Cortex of kidney (tissue), 1 donor: ENCODE data around the gene PIP4K2C.
"Not testable (repeated sequence)": the region's sequence is repeated elsewhere in the genome, so short reads cannot be mapped to it uniquely, and the experiment has no call there.

Experiments used
- DNase-seq: peaks from one replicate; lab custom pipeline; 2025; lab: John Stamatoyannopoulos, UW

PIP4K2C gene

GRCh38 chr12:57609781-57610553 is 19.0 kb downstream of the PIP4K2C start:
- no peak for DNase-seq

DNA sequence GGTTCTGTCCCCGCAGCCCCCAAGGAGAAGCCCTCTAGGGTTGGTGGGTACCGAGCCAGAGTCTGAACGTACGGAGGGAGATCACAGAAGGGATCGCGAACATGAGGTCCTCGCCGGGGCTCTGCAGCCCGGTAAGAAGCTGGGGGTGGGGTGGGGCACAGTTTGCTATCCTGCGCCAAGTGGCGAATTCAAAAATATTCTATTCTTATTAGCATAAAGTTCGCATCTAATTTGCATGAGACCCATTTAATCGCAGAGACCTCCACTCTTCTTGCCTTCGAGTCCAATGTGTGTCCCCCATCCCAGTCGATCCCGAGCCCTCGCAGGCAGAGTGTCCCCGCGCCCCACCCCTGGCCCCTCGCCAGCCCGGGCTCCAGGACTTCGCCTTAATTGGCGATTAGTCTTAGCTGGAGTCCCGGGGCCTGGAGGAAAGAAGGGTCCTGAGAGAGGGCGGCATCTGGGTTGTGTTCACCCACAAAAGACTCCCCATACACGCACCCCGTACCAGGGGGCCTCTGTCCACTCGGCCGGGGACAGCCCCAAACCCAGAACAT is 19.6 kb downstream of the PIP4K2C start:
- no peak for DNase-seq

- DNase-seq: no peak
Observed at GRCh38 chr12:57611108-57611826, 20.3 kb downstream of the PIP4K2C start, which contains the start of gene ARHGEF25. TSS of gene ARHGEF25 (plus strand) at chr12:57611435. CDS start at chr12:57611895, 460 bp downstream.

DNA sequence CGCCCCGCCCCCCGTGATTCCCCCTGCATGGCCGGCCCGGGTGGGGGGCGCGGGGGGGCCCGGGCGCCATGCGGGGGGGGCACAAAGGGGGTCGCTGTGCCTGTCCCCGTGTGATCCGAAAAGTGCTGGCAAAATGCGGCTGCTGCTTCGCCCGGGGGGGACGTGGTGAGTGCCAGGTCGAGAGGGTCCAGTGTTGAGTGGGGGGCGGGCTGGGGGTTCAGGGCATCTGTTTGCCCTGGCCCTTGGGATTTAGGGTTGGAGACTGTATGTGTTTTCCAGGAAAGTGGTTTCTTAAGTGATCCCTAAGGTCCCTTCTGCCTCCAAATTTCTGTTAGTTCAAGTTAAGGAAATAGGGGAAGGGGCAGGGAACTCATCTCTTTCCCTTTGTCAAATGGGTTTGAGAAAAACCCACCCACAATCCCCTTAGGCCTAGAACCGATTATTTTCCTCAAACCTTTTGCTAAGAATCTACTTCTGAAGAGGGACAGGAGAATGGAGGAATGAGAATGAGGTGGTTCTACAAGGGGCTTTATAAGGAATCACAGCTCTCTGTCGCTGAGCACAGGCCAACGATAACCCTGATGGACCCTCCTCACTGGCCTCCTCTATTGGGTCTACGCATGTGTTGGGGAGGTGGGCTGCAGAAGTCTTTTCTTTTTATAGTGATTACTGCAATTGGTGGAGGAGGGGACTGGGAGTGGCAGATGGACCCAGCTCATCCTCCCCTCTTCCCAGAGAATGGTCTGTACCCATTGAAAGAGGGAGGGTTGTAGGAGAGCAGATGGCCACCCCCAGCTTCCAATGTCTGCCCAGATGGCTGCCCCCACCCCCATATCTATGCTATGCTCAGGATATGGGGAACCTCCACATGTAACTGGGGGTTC is 21.1 kb downstream of the PIP4K2C start:
- DNase-seq: no peak

GRCh38 chr12:57612711-57613426 is 21.9 kb downstream of the PIP4K2C start:
- no peak for DNase-seq

DNA sequence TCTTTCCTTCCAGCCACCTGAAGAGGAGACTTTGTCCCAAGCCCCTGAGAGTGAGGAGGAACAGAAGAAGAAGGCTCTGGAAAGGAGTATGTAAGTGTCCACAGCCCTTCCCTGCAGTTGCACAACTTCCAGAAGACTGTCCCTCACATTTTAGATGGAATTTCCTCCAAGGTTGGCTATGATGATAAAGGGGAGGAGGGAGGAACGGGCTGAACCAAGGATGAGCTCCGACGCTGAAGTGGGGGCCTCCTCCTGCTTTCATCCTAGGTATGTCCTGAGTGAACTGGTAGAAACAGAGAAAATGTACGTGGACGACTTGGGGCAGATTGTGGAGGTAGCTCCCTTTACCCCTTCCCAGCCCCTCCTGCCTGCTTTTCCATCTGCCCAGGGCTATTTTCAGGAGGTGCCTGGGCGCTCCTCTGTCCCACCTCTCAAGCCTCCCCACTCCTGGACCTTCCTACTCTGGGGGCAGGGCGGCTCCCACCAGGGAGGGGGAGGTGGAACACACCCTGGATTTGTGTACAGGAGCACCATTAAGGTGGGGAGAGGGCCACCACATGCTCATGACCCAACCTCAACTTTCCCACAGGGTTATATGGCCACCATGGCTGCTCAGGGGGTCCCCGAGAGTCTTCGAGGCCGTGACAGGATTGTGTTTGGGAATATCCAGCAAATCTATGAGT is 22.6 kb downstream of the PIP4K2C start:
- DNase-seq: no peak

- no peak for DNase-seq
Observed at GRCh38 chr12:57614178-57614947, 23.4 kb downstream of the PIP4K2C start.

DNA sequence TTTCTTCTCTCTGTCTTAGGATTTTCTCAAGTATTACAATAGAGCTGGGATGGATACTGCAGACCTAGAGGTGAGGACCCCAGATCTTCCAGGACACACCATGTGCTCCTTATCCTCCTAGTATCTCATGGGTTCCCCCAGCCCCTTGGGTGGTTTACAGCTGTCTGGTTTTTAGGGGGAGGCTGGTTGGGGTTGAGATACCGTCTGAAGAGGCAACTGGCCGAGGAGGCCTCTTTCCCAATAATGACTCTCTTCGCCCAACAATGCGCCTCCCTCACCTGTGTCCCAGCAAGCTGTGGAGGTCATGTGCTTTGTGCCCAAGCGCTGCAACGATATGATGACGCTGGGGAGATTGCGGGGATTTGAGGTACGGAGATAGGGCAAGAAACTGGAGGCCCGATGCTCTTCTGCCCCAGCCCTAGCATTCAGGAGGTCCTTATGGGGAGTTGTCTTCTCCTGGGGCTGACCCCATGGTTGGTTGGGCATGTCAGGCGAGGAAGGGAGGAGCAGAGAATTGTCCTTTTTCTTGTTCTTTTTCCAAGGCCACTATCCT is 24.0 kb downstream of the PIP4K2C start:
- no peak for DNase-seq

- DNase-seq: no peak
Observed at GRCh38 chr12:57615637-57616036, 24.6 kb downstream of the PIP4K2C start.

DNA sequence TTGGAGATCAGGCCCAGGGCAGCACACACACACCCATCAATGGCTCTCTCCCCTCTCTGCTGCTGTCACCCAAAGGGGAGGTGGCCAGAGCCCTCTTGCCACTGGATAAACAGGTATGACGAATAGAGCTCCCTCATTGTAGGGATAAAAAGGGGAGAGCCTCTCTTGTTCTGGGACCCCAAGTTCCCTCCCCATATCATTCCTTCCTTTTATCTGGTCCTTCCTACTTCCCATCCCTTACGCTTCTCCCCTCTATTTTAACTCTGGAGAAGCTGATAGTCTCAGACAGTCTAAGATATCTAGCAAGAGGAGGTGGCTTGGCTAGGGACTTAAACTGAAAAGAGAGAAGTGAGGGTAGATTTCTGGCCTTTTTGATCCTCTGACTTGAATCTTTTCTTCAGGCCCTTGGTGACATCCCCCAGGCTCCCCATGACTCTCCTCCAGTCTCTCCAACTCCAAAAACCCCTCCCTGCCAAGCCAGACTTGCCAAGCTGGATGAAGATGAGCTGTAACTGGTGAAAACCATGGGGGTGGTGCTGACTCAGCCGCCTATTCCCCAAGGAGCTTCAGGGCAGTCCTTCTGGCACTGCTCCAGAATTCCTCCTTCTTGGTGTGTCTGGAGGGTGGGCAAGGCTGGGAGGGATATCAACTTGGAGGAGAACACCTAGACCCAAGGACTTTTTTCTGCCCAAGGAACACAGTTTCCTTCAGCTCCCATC is 25.6 kb downstream of the PIP4K2C start:
- no peak for DNase-seq

GRCh38 chr12:57617942-57618341 is 26.9 kb downstream of the PIP4K2C start:
- no peak for DNase-seq

- DNase-seq: not testable (repeated sequence)
Observed at GRCh38 chr12:57618431-57618830, 27.4 kb downstream of the PIP4K2C start.

DNA sequence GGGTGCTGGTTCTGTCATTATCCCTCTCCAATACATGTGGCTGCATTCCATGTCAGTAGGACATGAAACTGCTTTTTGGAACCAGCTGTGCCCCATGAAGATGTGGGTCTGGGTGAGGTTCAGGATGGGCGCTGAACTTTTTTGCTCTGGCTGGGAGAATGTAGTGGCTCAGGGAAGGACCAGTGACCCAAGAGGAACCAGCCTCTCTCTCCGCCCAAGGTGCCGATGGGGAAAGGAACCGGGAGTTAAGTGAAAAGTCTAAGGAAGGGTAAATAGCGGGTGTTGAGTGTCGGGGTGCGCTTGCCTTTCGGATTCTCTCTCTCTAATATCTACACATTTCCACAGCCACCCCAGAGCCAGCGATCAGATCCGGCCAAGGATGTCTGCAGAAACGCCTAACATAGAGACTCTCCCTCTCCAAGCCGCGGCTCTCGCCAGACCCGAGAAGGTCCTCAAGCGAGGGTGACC is 28.0 kb downstream of the PIP4K2C start:
- no peak for DNase-seq

GRCh38 chr12:57619434-57620244 is 28.6 kb downstream of the PIP4K2C start:
- DNase-seq: no peak

DNA sequence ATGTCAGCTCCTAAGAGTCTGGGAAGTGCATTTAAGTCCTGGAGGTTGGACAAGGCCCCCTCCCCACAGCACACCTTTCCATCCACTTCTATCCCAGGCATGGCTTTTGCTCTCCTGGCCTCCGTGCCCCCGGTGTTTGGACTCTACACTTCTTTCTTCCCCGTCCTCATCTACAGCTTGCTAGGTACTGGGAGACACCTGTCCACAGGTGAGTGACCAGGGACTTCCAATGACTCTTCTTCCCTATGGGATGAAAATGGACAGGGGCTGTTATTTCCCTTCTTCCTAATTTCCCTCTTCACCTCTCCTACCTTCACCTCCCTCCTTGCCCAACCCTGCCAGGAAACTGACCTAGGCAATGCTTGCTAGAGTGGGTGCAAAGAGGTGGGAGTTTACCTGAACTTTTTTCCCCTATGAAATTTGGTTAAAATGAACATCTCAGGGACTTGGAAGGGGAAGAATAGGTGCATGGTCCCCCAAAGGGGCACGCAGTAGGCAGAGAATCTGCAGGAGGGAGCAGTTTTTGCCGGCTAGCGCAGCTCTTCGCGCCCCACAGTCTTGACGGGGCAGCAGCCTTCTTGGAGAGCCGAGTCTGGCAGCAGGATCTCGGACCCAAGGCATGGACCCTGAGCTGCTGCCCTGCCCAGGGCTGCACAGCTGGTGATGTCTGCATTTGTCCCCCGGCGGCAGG is 29.4 kb downstream of the PIP4K2C start:
- no peak for DNase-seq

- no peak for DNase-seq
Observed at GRCh38 chr12:57620936-57621496, 30.0 kb downstream of the PIP4K2C start.
